Daoy (cell line): Measurements from ENCODE around the gene WDR59. TPM values are rescaled to one million over a fixed set of nuclear protein-coding genes. Genes with fewer than 3 reads are reported as not detected.
"Not testable (repeated sequence)": the region's sequence is repeated elsewhere in the genome, so short reads cannot be mapped to it uniquely, and the experiment has no call there.

Experiments
- DNase-seq: peaks from one replicate; pipeline ENCODE4 v3.0.0-alpha.2; 2015; ENCODE audit warnings: low read depth
- total RNA-seq: library from RNA; depleted of rRNA; stranded (reverse); fragments of >200 nt; shearing (Covaris generic); gene quantifications from 2 replicates; pipeline ENCODE4 v1.2.3, GENCODE V29; 2014

The WDR59 gene
- total RNA-seq, 1 experiment from 2014 or later = 9.4 TPM

DNA sequence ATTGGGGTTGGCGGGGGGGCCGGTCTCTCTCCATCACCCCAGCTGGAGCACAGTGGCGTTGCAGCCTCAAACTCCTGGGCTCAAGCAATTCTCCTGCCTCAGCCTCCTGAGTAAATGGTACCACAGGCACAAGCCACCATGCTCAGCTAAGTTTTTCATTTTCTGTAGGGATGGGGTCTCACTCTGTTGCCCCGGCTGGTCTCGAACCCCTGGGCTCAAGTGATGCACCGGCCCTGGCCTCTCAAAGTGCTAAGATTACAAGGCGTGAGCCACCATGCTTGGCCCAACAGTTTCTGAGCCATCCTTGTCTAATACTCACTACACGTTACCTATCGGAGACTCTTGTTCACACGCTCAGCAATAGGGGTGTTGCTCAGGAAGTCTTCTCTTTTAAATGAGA lies 11.6 kb downstream of the WDR59 start:
- DNase-seq = no peak

DNA sequence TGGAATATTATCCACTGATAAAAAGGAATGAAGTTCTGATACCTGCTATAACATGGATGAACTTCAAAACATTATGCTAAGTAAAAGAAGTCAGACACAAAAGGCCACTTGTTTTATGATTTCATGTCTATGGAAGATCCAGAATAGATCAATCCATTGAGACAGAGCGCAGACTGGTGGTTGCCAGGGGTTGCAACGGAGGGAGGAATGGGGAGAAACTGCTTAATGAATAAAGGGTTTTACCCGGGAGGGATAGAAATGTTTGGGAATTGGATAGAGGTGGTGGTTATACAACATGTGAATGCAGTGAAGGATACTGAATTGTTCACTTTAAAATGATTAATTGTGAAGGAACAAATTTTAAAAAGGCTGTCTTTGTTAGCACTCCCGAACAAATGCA lies 30.2 kb downstream of the WDR59 start:
- DNase-seq = no peak

GRCh38 chr16:74951681-74952080 lies 33.2 kb downstream of the WDR59 start:
- no peak for DNase-seq

DNA sequence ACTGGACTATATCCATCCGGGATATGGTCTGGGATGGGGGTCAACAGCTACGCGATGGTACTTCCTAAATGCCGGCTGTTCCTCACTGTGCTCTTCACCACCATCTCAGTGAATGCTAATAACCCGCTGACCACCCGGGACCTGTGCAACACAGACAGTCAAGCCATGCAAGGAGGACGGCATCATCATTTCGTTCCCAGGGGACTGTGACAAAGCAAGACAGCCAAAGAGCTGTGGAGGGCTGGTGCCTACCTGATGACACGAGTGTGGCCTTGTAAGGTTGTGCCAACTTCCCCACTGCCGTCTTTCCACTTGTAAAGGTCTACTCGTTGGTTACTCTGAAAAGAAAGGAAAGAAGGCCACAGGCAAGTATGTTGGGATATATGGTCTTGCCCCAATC lies 33.7 kb downstream of the WDR59 start:
- DNase-seq = no peak

DNA sequence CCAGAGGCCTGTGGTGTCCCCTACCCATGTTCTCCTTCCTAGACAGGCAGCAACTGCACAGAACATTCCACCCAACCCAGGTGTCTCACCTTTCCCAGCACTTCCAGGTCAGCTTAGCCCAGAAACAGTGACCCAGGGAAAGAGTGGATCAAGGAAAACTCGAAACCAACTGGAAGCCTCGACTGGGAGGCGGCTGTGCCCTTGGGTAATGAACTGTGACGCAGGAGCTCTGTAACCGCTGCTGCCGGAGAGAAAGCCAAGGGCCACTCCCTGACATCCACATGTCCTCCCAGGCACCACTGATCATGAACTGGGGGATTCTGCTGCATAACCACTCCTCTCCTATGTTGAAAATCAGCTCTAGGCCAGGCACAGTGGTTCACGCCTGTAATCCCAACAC lies 34.4 kb downstream of the WDR59 start:
- DNase-seq = no peak

GRCh38 chr16:74949309-74949708 lies 35.6 kb downstream of the WDR59 start:
- DNase-seq = no peak

- DNase-seq = no peak
Measured at GRCh38 chr16:74944466-74944865, 40.5 kb downstream of the WDR59 start.

DNA sequence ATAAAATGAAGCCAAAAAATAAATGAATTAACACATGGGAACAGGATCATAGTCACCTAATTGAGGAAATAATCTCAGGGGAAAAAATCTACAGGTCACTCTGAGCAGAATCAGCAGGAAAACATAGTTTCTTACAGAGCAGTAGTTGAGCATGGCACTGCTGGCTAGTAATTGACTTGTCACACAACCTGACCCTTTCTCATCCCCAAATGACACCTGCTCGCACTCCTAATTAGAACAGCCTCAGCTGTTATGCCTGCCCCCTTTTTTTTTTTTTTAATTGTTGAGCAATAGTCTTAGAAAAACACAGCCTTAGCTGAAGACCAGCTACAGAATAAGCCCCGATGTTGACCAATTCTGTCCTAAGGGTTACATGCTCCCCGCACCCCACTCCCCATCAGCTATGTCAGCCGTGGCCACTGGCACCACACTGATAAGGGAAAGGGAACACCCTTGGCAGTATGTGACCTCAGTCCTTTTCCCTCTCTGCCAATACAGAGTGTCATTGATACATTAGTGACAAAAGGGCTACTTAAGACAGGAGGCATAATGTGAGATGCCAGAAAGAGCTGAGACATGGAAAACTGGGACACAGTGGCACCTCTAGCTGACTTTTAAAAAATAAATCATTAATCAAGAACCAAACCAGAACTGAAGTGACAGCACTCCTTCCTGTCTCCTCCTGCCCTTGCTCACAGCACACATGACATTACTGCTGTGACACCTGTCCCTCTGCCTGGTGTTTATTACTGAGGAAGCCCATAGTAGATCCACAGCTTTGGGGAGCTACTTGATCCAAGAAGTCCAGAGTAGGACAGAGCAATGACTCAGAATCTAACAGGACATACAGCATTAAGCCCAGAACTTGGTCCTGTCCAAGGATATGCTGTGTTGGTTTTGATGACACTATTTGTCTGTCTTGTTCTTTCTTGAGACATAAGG lies 41.7 kb downstream of the WDR59 start:
- DNase-seq = no peak

GRCh38 chr16:74942566-74942965 lies 42.4 kb downstream of the WDR59 start:
- no peak for DNase-seq

DNA sequence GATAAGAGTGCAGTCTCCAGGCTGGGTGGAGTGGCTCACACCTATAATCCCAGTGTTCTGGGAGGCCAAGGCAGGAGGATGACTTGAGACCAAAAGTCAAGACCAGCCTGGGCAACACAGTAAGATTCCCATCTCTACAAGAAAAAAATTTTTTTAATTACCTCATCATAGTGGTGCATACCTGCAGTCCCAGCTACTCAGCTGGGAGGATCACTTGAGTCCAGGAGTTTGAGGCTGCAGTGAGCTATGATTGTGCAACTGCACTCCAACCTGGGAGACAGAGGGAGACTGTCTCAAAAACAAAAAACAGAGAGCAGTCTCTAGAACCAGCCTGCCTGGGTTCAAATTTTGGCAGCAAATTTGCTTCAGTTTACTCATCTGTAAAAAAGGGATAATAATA lies 45.2 kb downstream of the WDR59 start:
- no peak for DNase-seq

GRCh38 chr16:74936902-74937560 lies 47.9 kb downstream of the WDR59 start:
- DNase-seq = peak; percentile 25

DNA sequence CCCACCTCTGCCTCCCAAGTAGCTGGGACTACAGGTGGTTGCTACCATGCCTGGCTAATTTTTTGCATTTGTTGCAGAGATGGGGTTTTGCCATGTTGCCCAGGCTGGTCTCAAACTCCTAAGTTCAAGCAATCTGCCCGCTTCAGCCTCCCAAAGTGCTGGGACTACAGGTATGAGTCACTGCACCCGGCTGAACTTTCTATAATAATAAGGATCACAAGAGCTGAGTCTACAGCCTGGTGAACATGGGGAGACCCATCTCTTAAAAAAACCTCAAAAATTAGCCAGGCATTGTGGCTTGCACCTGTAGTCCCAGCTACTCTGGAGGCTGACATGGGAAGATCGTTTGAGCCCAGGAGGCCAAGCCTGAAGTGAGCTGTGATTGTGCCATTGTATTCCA lies 53.5 kb downstream of the WDR59 start:
- DNase-seq = no peak

DNA sequence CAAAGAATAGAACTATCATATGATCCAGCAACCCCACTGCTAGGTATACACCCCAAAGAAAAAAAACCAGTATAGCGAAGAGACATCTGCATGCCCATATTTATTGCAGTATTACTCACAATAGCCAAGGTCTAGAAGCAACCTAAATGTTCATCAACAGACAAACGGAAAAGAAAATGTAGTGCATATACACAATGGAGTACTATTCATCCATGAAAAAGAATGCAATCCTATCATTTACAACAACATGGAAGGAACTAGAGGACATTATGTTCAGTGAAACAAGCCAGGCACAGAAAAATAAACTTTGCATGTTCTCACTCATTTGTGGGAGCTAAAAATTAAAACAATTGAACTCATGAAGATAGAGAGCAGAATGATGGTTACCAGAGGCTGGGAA lies 55.3 kb downstream of the WDR59 start:
- DNase-seq = no peak

DNA sequence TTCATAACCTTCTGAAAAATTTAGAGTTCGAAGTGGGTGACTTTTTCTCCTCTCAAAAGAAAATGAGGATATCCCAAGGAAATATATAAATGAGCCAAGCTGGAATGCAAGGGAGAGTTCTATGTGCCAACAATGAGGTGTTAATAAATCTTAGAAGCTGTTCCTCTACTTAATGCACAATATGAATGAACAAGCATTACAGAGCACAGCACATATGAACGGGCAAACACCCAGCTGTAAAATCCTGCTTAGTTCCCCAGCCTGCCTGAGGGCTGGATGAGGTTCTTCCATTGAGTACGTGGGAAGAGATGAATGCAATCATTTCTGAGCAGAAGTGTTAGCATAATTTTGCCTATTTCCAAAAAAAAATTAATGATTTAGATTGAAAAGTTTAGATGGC lies 58.1 kb downstream of the WDR59 start:
- no peak for DNase-seq

DNA sequence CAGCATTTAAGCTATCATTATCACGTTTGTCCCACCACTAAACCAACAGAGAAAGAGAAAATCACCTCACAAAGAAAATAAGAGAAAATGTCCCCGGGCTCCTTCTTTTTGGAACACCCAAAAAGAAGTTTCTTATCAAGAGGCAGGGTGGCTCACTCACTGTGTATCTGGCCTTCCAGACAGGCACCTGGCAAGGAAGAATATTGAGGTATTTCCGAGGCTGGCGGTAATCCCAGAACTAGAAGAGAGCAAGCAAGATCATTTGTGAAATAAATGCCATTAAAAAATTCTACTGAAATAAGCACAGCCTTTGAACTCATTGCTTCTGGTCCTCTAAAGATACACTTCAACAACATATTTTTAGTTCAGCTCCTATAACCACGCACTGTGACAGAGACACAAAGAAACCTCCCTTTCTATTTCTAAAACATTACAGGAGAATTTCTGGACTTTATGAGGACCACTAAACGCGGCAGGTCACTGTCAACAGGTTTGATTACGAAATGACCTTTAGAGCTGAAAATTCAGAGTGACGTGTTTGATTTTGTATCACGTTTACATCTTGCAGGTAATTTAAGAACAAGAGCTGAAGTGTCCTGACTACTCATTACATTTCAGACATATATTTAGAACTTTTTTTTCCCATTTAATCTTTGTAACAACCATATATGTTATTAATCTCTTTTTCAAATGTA lies 61.0 kb downstream of the WDR59 start:
- DNase-seq = no peak

- DNase-seq = no peak
Measured at GRCh38 chr16:74922150-74923138, 62.5 kb downstream of the WDR59 start.

- DNase-seq = no peak
Measured at GRCh38 chr16:74921051-74921450, 63.9 kb downstream of the WDR59 start.

DNA sequence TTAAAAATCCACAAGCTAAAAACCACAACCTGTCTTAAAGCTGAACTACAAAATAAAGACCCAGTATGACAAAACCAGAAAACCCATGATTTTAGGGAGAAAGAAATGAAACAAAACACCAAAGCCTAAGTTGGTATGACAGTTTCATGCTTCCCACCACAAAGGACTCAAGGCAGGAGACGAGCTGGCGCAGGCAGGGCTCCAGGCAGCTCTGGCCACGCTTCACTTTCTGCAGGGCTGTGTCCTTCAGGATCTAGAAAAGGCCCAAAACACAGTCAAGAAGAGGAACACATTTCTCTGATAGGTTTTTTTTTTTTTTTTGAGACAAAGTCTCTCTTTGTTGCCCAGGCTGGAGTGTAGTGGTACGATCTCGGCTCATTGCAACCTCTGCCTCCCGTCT lies 75.3 kb downstream of the WDR59 start:
- DNase-seq = no peak

DNA sequence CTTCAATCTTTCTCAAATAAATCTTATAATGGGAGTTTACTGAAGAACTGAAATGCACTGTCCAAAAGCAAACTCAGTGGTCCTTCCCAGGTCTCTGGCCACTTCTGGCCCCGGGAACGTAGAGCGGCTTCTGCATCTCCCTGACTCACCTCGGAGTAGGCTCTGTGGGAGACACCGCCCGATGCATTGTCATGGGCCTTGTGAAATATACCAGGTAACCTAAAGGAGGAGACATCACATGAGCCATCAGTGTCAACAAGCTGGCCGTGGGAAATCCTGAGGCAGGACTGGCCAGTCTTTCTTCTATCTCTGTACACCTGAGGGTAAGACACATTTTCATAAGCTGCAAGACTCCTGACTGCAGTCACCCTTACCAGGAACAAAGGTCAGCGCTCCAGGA lies 76.2 kb downstream of the WDR59 start:
- DNase-seq = not testable (repeated sequence)

DNA sequence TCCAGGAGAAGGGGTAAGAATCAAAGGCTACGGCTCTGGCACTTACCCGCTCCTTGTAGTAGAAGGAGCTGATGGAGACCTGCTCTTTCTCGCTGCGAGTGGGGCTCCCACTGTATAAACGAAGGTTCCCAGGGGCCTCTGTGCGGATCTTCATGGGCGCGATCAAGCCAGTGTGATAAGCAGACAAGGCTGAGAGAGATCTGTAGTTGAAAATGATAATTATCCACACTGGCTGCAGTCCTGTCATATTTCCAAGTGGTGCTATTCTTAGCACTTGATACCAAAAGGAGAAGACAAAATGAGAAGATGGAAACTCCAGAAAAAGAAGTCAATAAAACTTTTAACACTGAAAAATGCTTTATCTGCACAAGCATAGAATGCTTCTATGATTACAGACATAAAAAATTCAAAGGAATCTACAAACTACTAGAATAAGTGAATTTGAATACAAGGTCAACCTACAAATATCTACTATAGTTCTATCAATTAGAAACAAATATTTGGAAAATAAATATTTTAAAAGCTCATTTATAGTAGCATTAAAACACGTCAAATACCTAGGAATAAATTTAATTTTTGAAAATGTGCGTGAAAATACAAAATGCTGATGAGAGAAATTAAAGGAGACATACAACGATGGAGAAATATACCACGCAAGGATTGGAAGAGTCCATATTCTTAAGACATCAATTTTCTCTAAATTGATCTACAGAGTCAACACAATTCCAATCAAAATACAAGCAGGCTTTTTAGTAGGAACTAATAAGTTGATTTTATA lies 80.8 kb downstream of the WDR59 start:
- DNase-seq = no peak

- DNase-seq = no peak
Measured at GRCh38 chr16:74903120-74903519, 81.8 kb downstream of the WDR59 start.
